ENCODE measurements around the gene FMNL3. TPM values are rescaled to one million over a fixed set of nuclear protein-coding genes. Genes with fewer than 3 reads are reported as not detected.

FMNL3 gene
- total RNA-seq, 1 experiment from 2014 or later: 3.5 TPM

GRCh38 chr12:49673446-49674317 is 33.5 kb downstream of the FMNL3 start (continued):
- TF ChIP-seq ZBTB33 (IDR thresholded peaks at IDR 0.05; ENCODE audit: extremely low read depth, insufficient replicate concordance, low read length): no peak
- TF ChIP-seq YY1 (IDR thresholded peaks at IDR 0.05; ENCODE audit: extremely low read depth, insufficient replicate concordance, low read depth, low read length): no peak
- TF ChIP-seq JUND (IDR thresholded peaks at IDR 0.05): no peak
- no peak for TF ChIP-seq TCF7L2 (IDR thresholded peaks at IDR 0.05; ENCODE audit: borderline replicate concordance, extremely low read depth, insufficient read depth, insufficient read length)
- TF ChIP-seq CBX3 (IDR thresholded peaks at IDR 0.05; ENCODE audit: low read depth): no peak
- TF ChIP-seq ZFX (IDR thresholded peaks at IDR 0.05): no peak
- no peak for TF ChIP-seq EZH2 (IDR thresholded peaks at IDR 0.05)
- TF ChIP-seq EZH2phosphoT487 (IDR thresholded peaks at IDR 0.05; ENCODE audit: borderline replicate concordance): no peak
- no peak for TF ChIP-seq POLR2AphosphoS5 (IDR thresholded peaks at IDR 0.05; ENCODE audit: low read depth, low read length)
- no peak for TF ChIP-seq SIN3A (IDR thresholded peaks at IDR 0.05; ENCODE audit: low read depth)
- TF ChIP-seq ZNF274 (IDR thresholded peaks at IDR 0.05; ENCODE audit: low read depth, low read length): no peak
- no peak for TF ChIP-seq SP1 (IDR thresholded peaks at IDR 0.05; ENCODE audit: low read depth)
